ENCODE data around the gene RNF212. TPM values are rescaled to one million over a fixed set of nuclear protein-coding genes. Genes with fewer than 3 reads are reported as not detected.

RNF212 gene, protein sequence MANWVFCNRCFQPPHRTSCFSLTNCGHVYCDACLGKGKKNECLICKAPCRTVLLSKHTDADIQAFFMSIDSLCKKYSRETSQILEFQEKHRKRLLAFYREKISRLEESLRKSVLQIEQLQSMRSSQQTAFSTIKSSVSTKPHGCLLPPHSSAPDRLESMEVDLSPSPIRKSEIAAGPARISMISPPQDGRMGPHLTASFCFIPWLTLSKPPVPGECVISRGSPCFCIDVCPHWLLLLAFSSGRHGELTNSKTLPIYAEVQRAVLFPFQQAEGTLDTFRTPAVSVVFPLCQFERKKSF
- 1 to 10 TPM; 1.0 to 2.0 (median 1.7) TPM for total RNA-seq
- total RNA-seq (2013) = 1.7 TPM

DNA sequence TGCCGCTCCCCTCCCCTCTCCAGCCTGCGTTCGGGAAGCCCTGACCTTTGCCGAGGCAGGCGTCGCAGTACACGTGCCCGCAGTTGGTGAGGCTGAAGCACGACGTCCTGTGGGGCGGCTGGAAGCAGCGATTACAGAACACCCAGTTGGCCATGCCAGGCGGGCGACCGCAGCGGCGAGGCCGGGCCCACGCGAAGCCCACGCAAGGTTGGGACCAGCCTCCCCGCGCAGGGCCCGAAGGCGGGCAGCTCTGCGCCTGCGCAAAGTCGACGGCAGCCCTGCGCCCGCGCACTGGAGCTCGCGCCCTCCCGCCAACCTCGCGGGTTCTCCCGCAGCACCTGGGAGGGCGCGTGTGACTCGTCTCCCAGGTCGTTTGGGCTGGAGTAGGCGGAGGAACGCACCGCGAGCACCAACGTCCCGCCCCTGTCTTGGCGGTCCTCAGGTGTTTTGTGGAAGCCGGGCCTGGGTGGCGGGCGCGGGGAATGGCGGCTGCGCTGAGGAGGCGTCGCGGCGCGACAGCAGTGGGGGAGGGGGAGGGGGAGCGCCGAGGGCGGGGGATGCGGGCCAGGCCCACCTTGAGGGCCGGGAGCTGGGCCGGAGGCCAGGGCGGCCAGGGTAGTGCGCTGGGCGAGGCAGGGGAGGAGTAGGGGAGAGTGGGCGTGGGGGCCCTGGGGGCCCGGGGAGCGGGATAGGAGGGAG is at the start of gene RNF212:
RNF212 (minus strand) TSS at position 254 of the 699 bp plus-strand sequence; CDS start at position 154, 100 bp downstream.
- H3K4me3 Mint-ChIP-seq = no peak within 1 kb of the TSS

DNA sequence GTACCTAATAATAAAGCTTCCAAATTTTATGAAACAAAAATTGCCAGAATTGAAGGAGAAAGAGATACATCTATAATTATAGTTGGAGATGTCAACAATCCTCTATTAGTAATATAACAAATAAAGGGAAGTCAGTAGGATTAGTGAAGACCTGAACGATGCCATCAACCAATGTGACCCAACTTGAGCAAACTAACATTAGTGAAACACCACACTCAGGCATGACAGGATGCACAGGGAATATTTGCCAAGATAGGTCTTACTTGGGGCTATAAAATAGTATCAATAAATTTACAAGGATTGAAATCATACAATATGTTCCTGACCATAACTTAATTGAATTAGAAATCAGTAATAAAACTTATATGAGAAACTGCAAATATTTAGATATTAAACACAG is 47.0 kb upstream of the RNF212 start:
- Histone ChIP-seq H3K27ac (ENCODE audit: low read length) (no peak overlapping the region), H3K4me3 (ENCODE audit: low read length) (no peak overlapping the region), H3K4me1 (ENCODE audit: control insufficient read depth, insufficient read depth, low read length) (no peaks in the 10 kb centered on the region), H3K27me3 (ENCODE audit: control insufficient read depth, insufficient read depth, low read length) (no peaks in the 10 kb centered on the region), H3K36me3 (ENCODE audit: control insufficient read depth, insufficient read depth, low read length) (no peaks in the 10 kb centered on the region), H3K9me3 (ENCODE audit: control insufficient read depth, insufficient read depth, low read length) (no peaks in the 10 kb centered on the region)
- DNase-seq (no peak), ATAC-seq (no peak)
- intact Hi-C loops (cut with micrococcal nuclease) = no loop called here
- H3K27me3 Mint-ChIP-seq (ENCODE audit: low read depth in 2 of 2) = no peaks in the 10 kb centered on the region
- WGBS (ENCODE audit: insufficient coverage) = no CpG with 5 or more reads among the region's 1 CpG
- H3K4me1 Mint-ChIP-seq = peaks cover 5 to 12% of the 10 kb centered on the region in 2 donors
- H3K9me3 Mint-ChIP-seq = no peaks in the 10 kb centered on the region
- no peak overlapping the region for H3K4me3 Mint-ChIP-seq
- no peaks in the 10 kb centered on the region for H3K36me3 Mint-ChIP-seq
- TF ChIP-seq, protein P1, sequence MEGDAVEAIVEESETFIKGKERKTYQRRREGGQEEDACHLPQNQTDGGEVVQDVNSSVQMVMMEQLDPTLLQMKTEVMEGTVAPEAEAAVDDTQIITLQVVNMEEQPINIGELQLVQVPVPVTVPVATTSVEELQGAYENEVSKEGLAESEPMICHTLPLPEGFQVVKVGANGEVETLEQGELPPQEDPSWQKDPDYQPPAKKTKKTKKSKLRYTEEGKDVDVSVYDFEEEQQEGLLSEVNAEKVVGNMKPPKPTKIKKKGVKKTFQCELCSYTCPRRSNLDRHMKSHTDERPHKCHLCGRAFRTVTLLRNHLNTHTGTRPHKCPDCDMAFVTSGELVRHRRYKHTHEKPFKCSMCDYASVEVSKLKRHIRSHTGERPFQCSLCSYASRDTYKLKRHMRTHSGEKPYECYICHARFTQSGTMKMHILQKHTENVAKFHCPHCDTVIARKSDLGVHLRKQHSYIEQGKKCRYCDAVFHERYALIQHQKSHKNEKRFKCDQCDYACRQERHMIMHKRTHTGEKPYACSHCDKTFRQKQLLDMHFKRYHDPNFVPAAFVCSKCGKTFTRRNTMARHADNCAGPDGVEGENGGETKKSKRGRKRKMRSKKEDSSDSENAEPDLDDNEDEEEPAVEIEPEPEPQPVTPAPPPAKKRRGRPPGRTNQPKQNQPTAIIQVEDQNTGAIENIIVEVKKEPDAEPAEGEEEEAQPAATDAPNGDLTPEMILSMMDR (IDR thresholded peaks at IDR 0.05) = no peak
- no peak overlapping the region for H3K27ac Mint-ChIP-seq

More for the DNA sequence above, at the start of gene RNF212:
- TF ChIP-seq, protein P1 (IDR thresholded peaks at IDR 0.05) = no peak
- H3K4me1 ChIP-seq (ENCODE audit: control insufficient read depth, insufficient read depth, low read length) = peaks cover 4% of the 10 kb centered on the region
- no peak within 1 kb of the TSS for H3K27ac ChIP-seq (ENCODE audit: low read length)
- peaks cover 0 to 2% of the 10 kb centered on the region in 2 donors for H3K4me1 Mint-ChIP-seq
- WGBS (ENCODE audit: insufficient coverage) = 31% methylated on average over 70 of the region's 72 CpGs
- peaks cover 31 to 48% of the 10 kb centered on the region in 2 donors for H3K27me3 Mint-ChIP-seq (ENCODE audit: low read depth in 2 of 2)
- H3K27ac Mint-ChIP-seq = no peak within 1 kb of the TSS
- intact Hi-C loops (cut with micrococcal nuclease) = no loop called here
- H3K4me3 ChIP-seq (ENCODE audit: low read length) = peak within 1 kb of the TSS; percentile 35
- peak in 2 of 3 donors; percentile 62 to 72 for ATAC-seq
- H3K27me3 ChIP-seq (ENCODE audit: control insufficient read depth, insufficient read depth, low read length) = peaks cover 5% of the 10 kb centered on the region
- DNase-seq = peak in 1 of 2 donors; percentile 71
- no peaks in the 10 kb centered on the region for H3K9me3 ChIP-seq (ENCODE audit: control insufficient read depth, insufficient read depth, low read length)
- H3K36me3 Mint-ChIP-seq = no peaks in the 10 kb centered on the region
- no peaks in the 10 kb centered on the region for H3K36me3 ChIP-seq (ENCODE audit: control insufficient read depth, insufficient read depth, low read length)
- H3K9me3 Mint-ChIP-seq = no peaks in the 10 kb centered on the region

DNA sequence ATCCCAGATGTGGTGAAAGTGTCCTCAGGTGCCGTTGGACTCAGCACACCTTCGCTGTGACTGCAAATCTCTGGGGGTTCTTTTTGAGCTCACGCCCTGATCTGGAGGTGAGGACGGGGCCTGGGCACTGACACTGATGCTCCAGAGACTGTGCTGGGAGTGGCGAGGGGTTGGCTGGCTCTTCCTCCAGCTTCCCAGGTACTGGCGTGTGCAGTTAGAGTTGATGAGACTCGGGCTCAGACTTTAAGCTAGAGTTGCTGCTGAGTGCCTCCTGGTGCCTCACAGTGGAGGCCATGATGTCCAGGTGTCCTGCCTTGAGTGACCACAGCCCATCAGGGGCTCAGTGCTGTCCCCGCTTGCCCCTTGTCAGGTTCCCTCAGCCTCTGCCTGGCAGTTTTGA is 42.7 kb upstream of the RNF212 start:
- intact Hi-C loops (cut with micrococcal nuclease) = no loop called here
- DNase-seq (no peak), ATAC-seq (no peak)
- Histone ChIP-seq H3K36me3 (ENCODE audit: control insufficient read depth, insufficient read depth, low read length) (no peaks in the 10 kb centered on the region), H3K4me3 (ENCODE audit: low read length) (no peak overlapping the region), H3K27me3 (ENCODE audit: control insufficient read depth, insufficient read depth, low read length) (no peaks in the 10 kb centered on the region), H3K27ac (ENCODE audit: low read length) (no peak overlapping the region), H3K4me1 (ENCODE audit: control insufficient read depth, insufficient read depth, low read length) (no peaks in the 10 kb centered on the region), H3K9me3 (ENCODE audit: control insufficient read depth, insufficient read depth, low read length) (no peaks in the 10 kb centered on the region)
- Mint-ChIP-seq H3K4me1 (no peaks in the 10 kb centered on the region), H3K9me3 (no peaks in the 10 kb centered on the region), H3K4me3 (no peak overlapping the region), H3K36me3 (no peaks in the 10 kb centered on the region), H3K27ac (no peak overlapping the region), H3K27me3 (ENCODE audit: low read depth in 2 of 2) (peaks cover 9 to 18% of the 10 kb centered on the region in 2 donors)
- TF ChIP-seq, protein P1 (IDR thresholded peaks at IDR 0.05) = no peak
- WGBS (ENCODE audit: insufficient coverage) = 90% methylated on average over 8 of the region's 8 CpGs

Measured in natural killer cell (primary cell).